AG04450 (cell line): ENCODE data around the gene GPATCH1. TPM values are rescaled to one million over a fixed set of nuclear protein-coding genes. Genes with fewer than 3 reads are reported as not detected.

Experiments
- CTCF ChIA-PET: fragments of 300-600, 350-600 bp; formaldehyde crosslinking; extraction: SDS; loops from one replicate; lab custom pipeline; 2022; ENCODE audit warnings: antibody characterized with exemption, inconsistent platforms; lab: Charles Lee
- POLR2A ChIA-PET: fragments of 350-600 bp; formaldehyde crosslinking; extraction: SDS; loops from one replicate; lab custom pipeline; 2021; ENCODE audit warnings: antibody characterized with exemption, inconsistent platforms; lab: Yijun Ruan, JAX
- DNase-seq: peaks from one replicate; pipeline ENCODE4 v3.0.0-alpha.2; 2011; ENCODE audit warnings: low read depth, low spot score
- H3K27ac ChIP-seq: one replicate; pipeline ENCODE4 v1.5.1; 2012; ENCODE audit warnings: low read depth, low read length, control low read depth
- H3K27me3 ChIP-seq: one replicate; pipeline ENCODE4 v1.6.0; 2012; ENCODE audit warnings: low read length; ENCODE audit not compliant: control insufficient read depth, insufficient read depth
- H3K4me3 ChIP-seq: 2 replicates; pipeline ENCODE4 v1.5.1; 2011; ENCODE audit warnings: mild to moderate bottlenecking, low read depth, low read length, control low read depth
- H3K9me3 ChIP-seq: 2 replicates; pipeline ENCODE4 v1.5.1; 2012; ENCODE audit warnings: low read length; ENCODE audit not compliant: control insufficient read depth, insufficient read depth
- polyA plus RNA-seq: library from polyadenylated mRNA; depleted of rRNA; stranded (reverse); fragments of >200 nt; gene quantifications from 2 replicates; pipeline ENCODE4 v1.2.3, GENCODE V29; 2011
- TF ChIP-seq, protein P1 (sequence below): IDR thresholded peaks from 2 replicates; pipeline ENCODE4 v1.5.1; 2011; ENCODE audit warnings: low read depth, low read length, control low read depth, inconsistent platforms

The GPATCH1 gene
- polyA plus RNA-seq, 1 experiment: 7.9 TPM

DNA sequence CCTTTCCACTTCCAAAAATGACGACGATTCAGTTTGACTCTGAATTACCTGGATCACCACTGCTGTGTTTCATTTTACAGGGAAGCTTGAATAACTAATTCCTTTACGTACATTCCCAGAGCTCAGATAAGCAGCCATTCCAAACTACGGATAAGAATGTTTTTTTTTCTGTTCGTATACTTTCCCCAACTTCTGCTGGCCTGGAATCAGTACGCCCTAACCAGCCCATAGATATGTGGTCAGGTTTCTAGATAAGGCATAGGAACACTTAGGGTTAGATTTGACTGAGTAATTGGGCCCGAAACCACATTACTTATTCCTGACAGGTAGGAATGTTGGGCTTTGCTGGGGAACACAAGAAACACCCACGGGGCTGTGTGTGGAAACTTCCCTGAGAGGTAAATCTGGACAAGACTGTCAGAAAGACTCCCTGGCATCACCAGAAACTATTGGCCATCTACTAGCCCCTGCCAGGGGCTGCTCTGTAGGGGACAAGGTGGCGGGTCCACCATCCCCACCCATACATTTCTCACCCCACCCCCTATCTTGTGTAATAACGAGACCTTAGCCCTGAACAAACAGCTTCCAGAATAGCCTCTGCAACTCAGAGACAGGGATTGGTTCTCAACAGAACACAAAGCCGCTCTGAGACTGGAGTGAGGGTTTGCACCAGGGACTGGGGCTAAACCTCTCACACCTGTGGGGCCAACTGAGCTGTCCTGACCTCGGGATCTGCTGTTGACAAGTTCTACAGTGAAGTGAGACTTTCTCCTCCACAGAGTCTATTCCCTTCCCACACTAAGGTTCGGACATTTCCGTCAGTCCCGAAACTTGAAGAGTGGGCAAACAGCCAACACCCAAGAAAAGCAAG is 31.9 kb upstream of the GPATCH1 start:
- POLR2A ChIA-PET: interaction anchor here (0.6 kb wide), 1 partner anchor 31 kb away, joined by 3 read pairs; no protein-coding TSS in a partner anchor
- TF ChIP-seq, protein P1, sequence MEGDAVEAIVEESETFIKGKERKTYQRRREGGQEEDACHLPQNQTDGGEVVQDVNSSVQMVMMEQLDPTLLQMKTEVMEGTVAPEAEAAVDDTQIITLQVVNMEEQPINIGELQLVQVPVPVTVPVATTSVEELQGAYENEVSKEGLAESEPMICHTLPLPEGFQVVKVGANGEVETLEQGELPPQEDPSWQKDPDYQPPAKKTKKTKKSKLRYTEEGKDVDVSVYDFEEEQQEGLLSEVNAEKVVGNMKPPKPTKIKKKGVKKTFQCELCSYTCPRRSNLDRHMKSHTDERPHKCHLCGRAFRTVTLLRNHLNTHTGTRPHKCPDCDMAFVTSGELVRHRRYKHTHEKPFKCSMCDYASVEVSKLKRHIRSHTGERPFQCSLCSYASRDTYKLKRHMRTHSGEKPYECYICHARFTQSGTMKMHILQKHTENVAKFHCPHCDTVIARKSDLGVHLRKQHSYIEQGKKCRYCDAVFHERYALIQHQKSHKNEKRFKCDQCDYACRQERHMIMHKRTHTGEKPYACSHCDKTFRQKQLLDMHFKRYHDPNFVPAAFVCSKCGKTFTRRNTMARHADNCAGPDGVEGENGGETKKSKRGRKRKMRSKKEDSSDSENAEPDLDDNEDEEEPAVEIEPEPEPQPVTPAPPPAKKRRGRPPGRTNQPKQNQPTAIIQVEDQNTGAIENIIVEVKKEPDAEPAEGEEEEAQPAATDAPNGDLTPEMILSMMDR: no peak
- H3K4me3 ChIP-seq: no peak overlapping the region
- CTCF ChIA-PET: interaction anchor here (0.5 to 0.6 kb wide), 3 partner anchors 12 to 594 kb away, joined by 3 read pairs; no protein-coding TSS in a partner anchor
- H3K9me3 ChIP-seq: no peaks in the 10 kb centered on the region
- H3K27me3 ChIP-seq: no peaks in the 10 kb centered on the region
- DNase-seq: no peak
- no peak overlapping the region for H3K27ac ChIP-seq

DNA sequence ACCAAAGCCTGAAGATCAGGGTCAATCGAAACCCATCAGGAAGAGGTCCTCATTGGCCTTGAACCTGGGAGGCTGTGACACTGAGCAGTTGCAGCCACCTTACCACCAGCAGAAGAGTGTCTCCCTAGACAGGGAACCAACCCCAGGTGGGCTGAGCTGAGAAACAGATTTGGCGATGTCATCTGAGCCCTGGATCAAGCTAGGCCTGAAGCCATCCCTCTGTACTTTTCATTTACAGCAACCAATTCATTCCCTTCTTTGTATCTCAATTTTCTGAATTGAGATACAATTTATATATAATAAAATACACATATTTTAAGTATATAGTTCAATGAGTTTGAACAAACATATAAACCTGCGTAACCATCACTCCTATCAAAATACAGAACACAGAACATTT is 30.9 kb upstream of the GPATCH1 start:
- Histone ChIP-seq H3K27ac (no peak overlapping the region), H3K27me3 (no peaks in the 10 kb centered on the region), H3K4me3 (no peak overlapping the region), H3K9me3 (no peaks in the 10 kb centered on the region)
- no peak for DNase-seq
- TF ChIP-seq, protein P1: no peak
- POLR2A ChIA-PET: no interaction called here
- CTCF ChIA-PET: no interaction called here

DNA sequence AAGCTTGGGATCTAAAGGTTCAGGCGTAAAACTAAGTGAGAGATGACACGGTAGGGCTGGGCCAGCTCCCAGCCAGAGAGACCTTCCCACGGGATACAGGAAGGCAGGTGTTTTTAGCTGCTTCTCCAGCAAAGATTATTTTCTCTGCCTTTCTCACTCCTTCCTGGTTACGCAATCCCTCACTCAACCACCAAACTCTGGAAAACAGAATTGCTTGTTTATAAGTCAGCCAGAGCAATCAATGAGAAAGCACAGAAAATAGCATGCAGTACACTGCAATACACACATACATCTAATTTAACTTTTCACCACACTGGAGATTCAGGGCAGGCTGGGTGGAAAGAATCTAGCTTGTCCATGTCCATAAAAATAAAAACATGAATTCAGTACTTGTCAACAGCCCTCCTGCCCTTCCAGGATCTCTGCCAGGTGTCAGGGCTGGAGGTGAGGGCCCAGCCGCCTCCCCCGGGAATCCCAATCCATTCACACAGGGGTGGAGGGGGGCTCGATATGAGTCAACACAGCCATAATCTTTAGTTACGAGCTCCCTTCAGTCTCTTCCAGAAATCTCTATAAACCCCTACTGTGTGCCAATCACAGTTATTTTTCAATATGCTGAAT is 28.5 kb upstream of the GPATCH1 start:
- ChIA-PET POLR2A (no interaction called here), CTCF (interaction anchor here (0.5 kb wide), 1 partner anchor 13 kb away, joined by 4 read pairs; no protein-coding TSS in a partner anchor)
- TF ChIP-seq, protein P1: no peak
- H3K4me3 ChIP-seq: no peak overlapping the region
- DNase-seq: no peak
- H3K27me3 ChIP-seq: no peaks in the 10 kb centered on the region
- no peaks in the 10 kb centered on the region for H3K9me3 ChIP-seq
- H3K27ac ChIP-seq: no peak overlapping the region

DNA sequence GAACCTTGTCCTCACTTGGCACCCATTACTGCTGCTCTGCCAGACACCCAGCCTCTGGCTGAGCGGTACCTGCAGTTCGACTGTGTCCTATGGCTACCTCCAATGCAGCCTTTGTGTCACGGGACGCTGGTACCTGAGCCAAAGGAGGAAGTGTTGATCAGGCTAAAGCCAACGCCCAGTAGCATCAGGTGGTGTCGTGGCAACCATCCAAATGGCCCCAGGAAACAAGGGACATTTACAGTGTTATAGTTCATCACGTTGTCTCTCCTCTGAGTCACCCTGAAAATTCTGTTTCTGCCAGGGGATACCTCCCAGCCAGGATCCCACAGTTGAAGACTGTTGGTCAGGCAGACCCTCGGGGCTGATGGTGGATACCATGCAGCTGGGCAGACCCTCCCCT is 26.4 kb upstream of the GPATCH1 start:
- H3K27me3 ChIP-seq: no peaks in the 10 kb centered on the region
- no peak overlapping the region for H3K27ac ChIP-seq
- no peaks in the 10 kb centered on the region for H3K9me3 ChIP-seq
- ChIA-PET POLR2A (no interaction called here), CTCF (no interaction called here)
- TF ChIP-seq, protein P1: no peak
- H3K4me3 ChIP-seq: no peak overlapping the region
- DNase-seq: no peak

GRCh38 chr19:33055718-33056117 is 25.3 kb upstream of the GPATCH1 start:
- TF ChIP-seq, protein P1: no peak
- Histone ChIP-seq H3K27me3 (no peaks in the 10 kb centered on the region), H3K9me3 (no peaks in the 10 kb centered on the region), H3K27ac (no peak overlapping the region), H3K4me3 (no peak overlapping the region)
- DNase-seq: no peak
- ChIA-PET POLR2A (no interaction called here), CTCF (interaction anchor here (0.5 to 0.8 kb wide), 2 partner anchors 25 to 89 kb away, joined by 3 to 8 read pairs; no protein-coding TSS in a partner anchor)
